K562 (cell line): ENCODE results near the gene PLXDC2. TPM values are rescaled to one million over a fixed set of nuclear protein-coding genes. Genes with fewer than 3 reads are reported as not detected.

Source experiments
- NEUROD1 ChIP-seq: fragments of 150-350 bp; IDR thresholded peaks from 2 replicates; pipeline ENCODE4 v1.6.1; 2014; ENCODE audit warnings: borderline replicate concordance, low read length, low read depth; ENCODE audit not compliant: partially characterized antibody
- NR1H2 ChIP-seq: sonication (generic); formaldehyde crosslinking; IDR thresholded peaks from 2 replicates; pipeline ENCODE4 v1.4.0; 2020; ENCODE audit warnings: mild to moderate bottlenecking, missing genetic modification reagents
- PRPF4 ChIP-seq: fragments of 200-400 bp; formaldehyde crosslinking; IDR thresholded peaks from one replicate; pipeline ENCODE4 v1.6.1; 2017; ENCODE audit warnings: low read length, low read depth, mild to moderate bottlenecking; ENCODE audit not compliant: insufficient read depth, poor library complexity, severe bottlenecking
- SRSF3 ChIP-seq: fragments of 200-400 bp; formaldehyde crosslinking; IDR thresholded peaks from 2 replicates; pipeline ENCODE4 v1.6.1; 2016; ENCODE audit warnings: mild to moderate bottlenecking, low read length, moderate library complexity; ENCODE audit not compliant: insufficient read depth
- TAF15 ChIP-seq: fragments of 200-400 bp; formaldehyde crosslinking; IDR thresholded peaks from 2 replicates; pipeline ENCODE4 v1.6.1; 2017; ENCODE audit warnings: mild to moderate bottlenecking, low read depth, low read length, moderate library complexity
- polyA plus RNA-seq, 8 experiments: library from polyadenylated mRNA; depleted of rRNA in 4 of 8; stranded (reverse) in 5 of 8; unstranded in 3 of 8; fragments of >200 nt; fragmentation: Nextera tagmentation in 2 of 8; fragmentation: Illumina TruSeq in 1 of 8; extraction: Ambion mirVana in 2 of 8; extraction: Trizol in 1 of 8; gene quantifications; 2 replicates each; pipeline versions ENCODE4 v1.2.1 to v1.2.3, GENCODE V29; 2011 to 2014; ENCODE audit warnings: inconsistent platforms in 1 of 8, missing spikeins in 1 of 8
- total RNA-seq, 7 experiments: library from RNA; depleted of rRNA in 6 of 7; stranded (reverse); fragments of >200 nt in 6 of 7; fragmentation: Illumina TruSeq in 2 of 7; extraction: Trizol in 2 of 7; gene quantifications; 2 replicates each; pipeline versions ENCODE4 v1.2.1 to v1.2.3, GENCODE V29; 2011 to 2021; ENCODE audit warnings: low replicate concordance in 1 of 7
- TF ChIP-seq, protein P1 (sequence below): sonication (generic); formaldehyde crosslinking; IDR thresholded peaks from 2 replicates; pipeline ENCODE4 v1.8.0; 2022; ENCODE audit warnings: mild to moderate bottlenecking, missing genetic modification reagents
- TF ChIP-seq, protein P2 (sequence below): fragments of 450-650 bp; IDR thresholded peaks from 2 replicates; pipeline ENCODE4 v1.6.1; 2018; ENCODE audit warnings: mild to moderate bottlenecking, low read depth; ENCODE audit not compliant: partially characterized antibody
- TF ChIP-seq, protein P3 (sequence below): fragments of 450-650 bp; IDR thresholded peaks from 2 replicates; pipeline ENCODE4 v1.7.1; 2018; ENCODE audit warnings: mild to moderate bottlenecking, low read depth; ENCODE audit not compliant: partially characterized antibody

PLXDC2 gene
- total and polyA plus RNA-seq, 9 of the 15 experiments (the other 6 are each of a cell fraction or from before 2014, with no cell fraction given): 0.01 to 0.33 (median 0.10) TPM; not detected in 3

DNA sequence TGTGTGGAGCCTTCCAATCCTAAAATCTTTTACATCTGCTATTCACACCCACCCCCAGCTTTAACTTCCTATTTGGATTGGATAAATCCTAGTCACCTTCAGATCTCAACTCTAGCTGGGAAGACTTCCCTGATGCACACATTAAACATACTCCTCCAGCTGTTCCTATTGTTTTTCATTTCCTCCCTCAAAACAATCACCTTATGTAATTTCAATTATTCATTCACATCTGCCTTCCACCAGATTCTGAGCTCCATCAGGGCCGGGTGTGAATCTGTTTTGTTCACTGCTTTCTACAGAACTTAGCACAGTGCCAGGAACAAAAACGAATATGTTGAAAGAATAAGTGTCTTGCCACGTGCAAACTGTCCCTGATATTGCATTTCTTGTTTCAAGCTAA, 497.4 kb downstream of the PLXDC2 start (continued):
- TF ChIP-seq, protein P1, sequence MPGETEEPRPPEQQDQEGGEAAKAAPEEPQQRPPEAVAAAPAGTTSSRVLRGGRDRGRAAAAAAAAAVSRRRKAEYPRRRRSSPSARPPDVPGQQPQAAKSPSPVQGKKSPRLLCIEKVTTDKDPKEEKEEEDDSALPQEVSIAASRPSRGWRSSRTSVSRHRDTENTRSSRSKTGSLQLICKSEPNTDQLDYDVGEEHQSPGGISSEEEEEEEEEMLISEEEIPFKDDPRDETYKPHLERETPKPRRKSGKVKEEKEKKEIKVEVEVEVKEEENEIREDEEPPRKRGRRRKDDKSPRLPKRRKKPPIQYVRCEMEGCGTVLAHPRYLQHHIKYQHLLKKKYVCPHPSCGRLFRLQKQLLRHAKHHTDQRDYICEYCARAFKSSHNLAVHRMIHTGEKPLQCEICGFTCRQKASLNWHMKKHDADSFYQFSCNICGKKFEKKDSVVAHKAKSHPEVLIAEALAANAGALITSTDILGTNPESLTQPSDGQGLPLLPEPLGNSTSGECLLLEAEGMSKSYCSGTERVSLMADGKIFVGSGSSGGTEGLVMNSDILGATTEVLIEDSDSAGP (CRISPR knock-in tag): no peak
- no peak for TF ChIP-seq NR1H2 (CRISPR knock-in tag)
- no peak for TF ChIP-seq NEUROD1
- TF ChIP-seq, protein P2, sequence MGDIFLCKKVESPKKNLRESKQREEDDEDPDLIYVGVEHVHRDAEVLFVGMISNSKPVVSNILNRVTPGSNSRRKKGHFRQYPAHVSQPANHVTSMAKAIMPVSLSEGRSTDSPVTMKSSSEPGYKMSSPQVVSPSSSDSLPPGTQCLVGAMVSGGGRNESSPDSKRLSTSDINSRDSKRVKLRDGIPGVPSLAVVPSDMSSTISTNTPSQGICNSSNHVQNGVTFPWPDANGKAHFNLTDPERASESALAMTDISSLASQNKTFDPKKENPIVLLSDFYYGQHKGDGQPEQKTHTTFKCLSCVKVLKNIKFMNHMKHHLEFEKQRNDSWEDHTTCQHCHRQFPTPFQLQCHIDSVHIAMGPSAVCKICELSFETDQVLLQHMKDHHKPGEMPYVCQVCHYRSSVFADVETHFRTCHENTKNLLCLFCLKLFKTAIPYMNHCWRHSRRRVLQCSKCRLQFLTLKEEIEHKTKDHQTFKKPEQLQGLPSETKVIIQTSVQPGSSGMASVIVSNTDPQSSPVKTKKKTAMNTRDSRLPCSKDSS: no peak
- TF ChIP-seq, protein P3, sequence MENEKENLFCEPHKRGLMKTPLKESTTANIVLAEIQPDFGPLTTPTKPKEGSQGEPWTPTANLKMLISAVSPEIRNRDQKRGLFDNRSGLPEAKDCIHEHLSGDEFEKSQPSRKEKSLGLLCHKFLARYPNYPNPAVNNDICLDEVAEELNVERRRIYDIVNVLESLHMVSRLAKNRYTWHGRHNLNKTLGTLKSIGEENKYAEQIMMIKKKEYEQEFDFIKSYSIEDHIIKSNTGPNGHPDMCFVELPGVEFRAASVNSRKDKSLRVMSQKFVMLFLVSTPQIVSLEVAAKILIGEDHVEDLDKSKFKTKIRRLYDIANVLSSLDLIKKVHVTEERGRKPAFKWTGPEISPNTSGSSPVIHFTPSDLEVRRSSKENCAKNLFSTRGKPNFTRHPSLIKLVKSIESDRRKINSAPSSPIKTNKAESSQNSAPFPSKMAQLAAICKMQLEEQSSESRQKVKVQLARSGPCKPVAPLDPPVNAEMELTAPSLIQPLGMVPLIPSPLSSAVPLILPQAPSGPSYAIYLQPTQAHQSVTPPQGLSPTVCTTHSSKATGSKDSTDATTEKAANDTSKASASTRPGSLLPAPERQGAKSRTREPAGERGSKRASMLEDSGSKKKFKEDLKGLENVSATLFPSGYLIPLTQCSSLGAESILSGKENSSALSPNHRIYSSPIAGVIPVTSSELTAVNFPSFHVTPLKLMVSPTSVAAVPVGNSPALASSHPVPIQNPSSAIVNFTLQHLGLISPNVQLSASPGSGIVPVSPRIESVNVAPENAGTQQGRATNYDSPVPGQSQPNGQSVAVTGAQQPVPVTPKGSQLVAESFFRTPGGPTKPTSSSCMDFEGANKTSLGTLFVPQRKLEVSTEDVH: no peak
- no peak for TF ChIP-seq TAF15
- TF ChIP-seq PRPF4: no peak
- no peak for TF ChIP-seq SRSF3
